ENCODE measurements around the gene TDRD9.
A peak's percentile ranks its signal among the peaks of the same experiment; 100 is the strongest.
"Not testable (repeated sequence)": the region's sequence is repeated elsewhere in the genome, so short reads cannot be mapped to it uniquely, and the experiment has no call there.

The TDRD9 gene

GRCh38 chr14:103905842-103906456 lies 22.3 kb upstream of the TDRD9 start:
- no peaks in the 10 kb centered on the region for H3K9me3 ChIP-seq (ENCODE audit: control insufficient read depth in 1 of 2, low read length in 2 of 2)
- no peak overlapping the region for H3K9ac ChIP-seq (ENCODE audit: low read depth in 1 of 2, low read length in 2 of 2)
- no peaks in the 10 kb centered on the region for H3K27me3 ChIP-seq (ENCODE audit: control insufficient read depth in 1 of 2, insufficient read depth in 2 of 2, low read length in 2 of 2)
- H3K4me1 ChIP-seq (ENCODE audit: control insufficient read depth in 1 of 2, insufficient read depth in 2 of 2, low read length in 2 of 2): peaks cover 6 to 9% of the 10 kb centered on the region in 2 donors
- H3K36me3 ChIP-seq (ENCODE audit: control insufficient read depth in 1 of 2, insufficient read depth in 2 of 2, low read length in 2 of 2): peaks cover 0 to 8% of the 10 kb centered on the region in 2 donors
- H3K27ac ChIP-seq (ENCODE audit: low read depth, low read length): no peak overlapping the region
- no peak overlapping the region for H3K4me3 ChIP-seq (ENCODE audit: low read depth in 1 of 2, low read length in 2 of 2)

GRCh38 chr14:103908580-103908979 lies 19.7 kb upstream of the TDRD9 start:
- H3K4me1 ChIP-seq (ENCODE audit: control insufficient read depth in 1 of 2, insufficient read depth in 2 of 2, low read length in 2 of 2): peaks cover 6 to 9% of the 10 kb centered on the region in 2 donors
- H3K27me3 ChIP-seq (ENCODE audit: control insufficient read depth in 1 of 2, insufficient read depth in 2 of 2, low read length in 2 of 2): no peaks in the 10 kb centered on the region
- H3K36me3 ChIP-seq (ENCODE audit: control insufficient read depth in 1 of 2, insufficient read depth in 2 of 2, low read length in 2 of 2): peaks cover 14 to 30% of the 10 kb centered on the region in 2 donors
- no peak overlapping the region for H3K4me3 ChIP-seq (ENCODE audit: low read depth in 1 of 2, low read length in 2 of 2)
- H3K9ac ChIP-seq (ENCODE audit: low read depth in 1 of 2, low read length in 2 of 2): no peak overlapping the region
- H3K27ac ChIP-seq (ENCODE audit: low read depth, low read length): no peak overlapping the region
- no peaks in the 10 kb centered on the region for H3K9me3 ChIP-seq (ENCODE audit: control insufficient read depth in 1 of 2, low read length in 2 of 2)

DNA sequence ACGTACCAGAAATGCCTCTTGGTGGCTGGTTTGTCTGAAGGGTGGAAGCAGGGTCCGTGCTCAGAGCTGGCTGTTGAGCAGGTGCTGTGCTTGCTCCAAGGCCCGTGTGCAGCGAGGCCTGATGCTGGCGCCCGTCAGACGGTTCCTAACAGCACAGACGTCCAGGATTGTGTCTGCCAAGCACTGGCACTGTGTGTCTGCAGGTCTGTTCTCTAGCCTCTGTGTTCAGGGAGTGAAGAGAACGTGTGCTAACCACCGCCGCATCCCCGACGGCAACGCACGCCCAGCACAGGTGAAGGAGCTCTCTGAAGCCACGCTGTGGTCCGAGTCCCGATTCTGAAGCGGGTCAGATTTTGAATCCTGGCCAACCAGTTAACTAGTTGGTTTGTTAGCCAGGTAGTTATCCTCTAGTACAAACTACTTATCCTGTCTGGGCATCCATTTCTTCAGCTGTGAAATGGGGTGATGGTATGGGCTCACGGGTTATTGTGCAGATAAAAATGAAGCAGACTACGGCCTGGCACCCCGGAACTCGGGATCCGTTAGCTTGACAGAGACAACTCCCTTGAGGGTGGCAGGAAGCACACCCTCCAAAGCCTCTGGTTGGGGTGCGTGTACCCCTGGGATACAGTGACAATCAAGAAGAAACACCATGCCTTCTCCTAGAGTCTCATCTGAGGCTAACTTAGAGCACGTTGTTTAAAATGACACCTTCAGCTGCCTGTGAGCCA lies 18.6 kb upstream of the TDRD9 start:
- Histone ChIP-seq H3K36me3 (ENCODE audit: control insufficient read depth in 1 of 2, insufficient read depth in 2 of 2, low read length in 2 of 2) (peaks cover 19 to 41% of the 10 kb centered on the region in 2 donors), H3K27me3 (ENCODE audit: control insufficient read depth in 1 of 2, insufficient read depth in 2 of 2, low read length in 2 of 2) (no peaks in the 10 kb centered on the region), H3K4me3 (ENCODE audit: low read depth in 1 of 2, low read length in 2 of 2) (peak overlapping the region; percentile 44 to 59), H3K4me1 (ENCODE audit: control insufficient read depth in 1 of 2, insufficient read depth in 2 of 2, low read length in 2 of 2) (peaks cover 6 to 9% of the 10 kb centered on the region in 2 donors), H3K9ac (ENCODE audit: low read depth in 1 of 2, low read length in 2 of 2) (peak overlapping the region in 1 of 2 donors; percentile 64), H3K27ac (ENCODE audit: low read depth, low read length) (no peak overlapping the region), H3K9me3 (ENCODE audit: control insufficient read depth in 1 of 2, low read length in 2 of 2) (no peaks in the 10 kb centered on the region)

GRCh38 chr14:103910262-103910935 lies 17.9 kb upstream of the TDRD9 start:
- Histone ChIP-seq H3K27me3 (ENCODE audit: control insufficient read depth in 1 of 2, insufficient read depth in 2 of 2, low read length in 2 of 2) (no peaks in the 10 kb centered on the region), H3K9me3 (ENCODE audit: control insufficient read depth in 1 of 2, low read length in 2 of 2) (no peaks in the 10 kb centered on the region), H3K4me3 (ENCODE audit: low read depth in 1 of 2, low read length in 2 of 2) (peak overlapping the region; percentile 44 to 59), H3K9ac (ENCODE audit: low read depth in 1 of 2, low read length in 2 of 2) (peak overlapping the region in 1 of 2 donors; percentile 64), H3K4me1 (ENCODE audit: control insufficient read depth in 1 of 2, insufficient read depth in 2 of 2, low read length in 2 of 2) (peaks cover 6 to 9% of the 10 kb centered on the region in 2 donors), H3K36me3 (ENCODE audit: control insufficient read depth in 1 of 2, insufficient read depth in 2 of 2, low read length in 2 of 2) (peaks cover 19 to 43% of the 10 kb centered on the region in 2 donors), H3K27ac (ENCODE audit: low read depth, low read length) (no peak overlapping the region)

DNA sequence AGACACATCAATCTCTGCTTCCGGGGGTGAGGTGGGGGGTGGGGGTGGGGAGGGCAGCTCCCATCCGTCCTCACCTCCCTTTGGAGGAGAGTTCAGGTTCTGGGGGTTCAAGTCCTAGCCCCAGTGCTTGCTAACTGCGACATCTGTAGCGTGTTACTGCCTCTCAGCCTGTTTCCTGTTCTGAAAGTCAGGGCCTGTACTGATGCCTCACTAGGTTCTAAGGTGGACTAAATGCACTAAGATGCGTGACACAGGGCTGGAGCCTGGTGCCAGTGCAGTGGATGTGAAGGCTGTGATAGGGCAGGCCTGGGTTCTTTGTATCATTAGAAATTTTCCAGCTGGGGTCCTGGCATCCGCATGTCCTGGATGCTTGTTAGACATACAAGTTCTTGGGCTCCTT lies 17.3 kb upstream of the TDRD9 start:
- Histone ChIP-seq H3K4me1 (ENCODE audit: control insufficient read depth in 1 of 2, insufficient read depth in 2 of 2, low read length in 2 of 2) (peaks cover 6 to 9% of the 10 kb centered on the region in 2 donors), H3K9ac (ENCODE audit: low read depth in 1 of 2, low read length in 2 of 2) (no peak overlapping the region), H3K9me3 (ENCODE audit: control insufficient read depth in 1 of 2, low read length in 2 of 2) (no peaks in the 10 kb centered on the region), H3K27me3 (ENCODE audit: control insufficient read depth in 1 of 2, insufficient read depth in 2 of 2, low read length in 2 of 2) (no peaks in the 10 kb centered on the region), H3K36me3 (ENCODE audit: control insufficient read depth in 1 of 2, insufficient read depth in 2 of 2, low read length in 2 of 2) (peaks cover 19 to 43% of the 10 kb centered on the region in 2 donors), H3K4me3 (ENCODE audit: low read depth in 1 of 2, low read length in 2 of 2) (no peak overlapping the region), H3K27ac (ENCODE audit: low read depth, low read length) (no peak overlapping the region)

- no peaks in the 10 kb centered on the region for H3K9me3 ChIP-seq (ENCODE audit: control insufficient read depth in 1 of 2, low read length in 2 of 2)
- no peak overlapping the region for H3K4me3 ChIP-seq (ENCODE audit: low read depth in 1 of 2, low read length in 2 of 2)
- peaks cover 23 to 50% of the 10 kb centered on the region in 2 donors for H3K36me3 ChIP-seq (ENCODE audit: control insufficient read depth in 1 of 2, insufficient read depth in 2 of 2, low read length in 2 of 2)
- no peak overlapping the region for H3K27ac ChIP-seq (ENCODE audit: low read depth, low read length)
- H3K4me1 ChIP-seq (ENCODE audit: control insufficient read depth in 1 of 2, insufficient read depth in 2 of 2, low read length in 2 of 2): peaks cover 0 to 4% of the 10 kb centered on the region in 2 donors
- no peaks in the 10 kb centered on the region for H3K27me3 ChIP-seq (ENCODE audit: control insufficient read depth in 1 of 2, insufficient read depth in 2 of 2, low read length in 2 of 2)
- H3K9ac ChIP-seq (ENCODE audit: low read depth in 1 of 2, low read length in 2 of 2): no peak overlapping the region
These were observed 12.6 kb upstream of the TDRD9 start for GRCh38 chr14:103915616-103916015.

- H3K4me1 ChIP-seq (ENCODE audit: control insufficient read depth in 1 of 2, insufficient read depth in 2 of 2, low read length in 2 of 2): peaks cover 0 to 7% of the 10 kb centered on the region in 2 donors
- no peak overlapping the region for H3K27ac ChIP-seq (ENCODE audit: low read depth, low read length)
- no peak overlapping the region for H3K4me3 ChIP-seq (ENCODE audit: low read depth in 1 of 2, low read length in 2 of 2)
- H3K27me3 ChIP-seq (ENCODE audit: control insufficient read depth in 1 of 2, insufficient read depth in 2 of 2, low read length in 2 of 2): no peaks in the 10 kb centered on the region
- H3K9ac ChIP-seq (ENCODE audit: low read depth in 1 of 2, low read length in 2 of 2): no peak overlapping the region
- H3K9me3 ChIP-seq (ENCODE audit: control insufficient read depth in 1 of 2, low read length in 2 of 2): no peaks in the 10 kb centered on the region
- H3K36me3 ChIP-seq (ENCODE audit: control insufficient read depth in 1 of 2, insufficient read depth in 2 of 2, low read length in 2 of 2): peaks cover 20 to 44% of the 10 kb centered on the region in 2 donors
These were observed 11.5 kb upstream of the TDRD9 start for GRCh38 chr14:103916636-103917262.

DNA sequence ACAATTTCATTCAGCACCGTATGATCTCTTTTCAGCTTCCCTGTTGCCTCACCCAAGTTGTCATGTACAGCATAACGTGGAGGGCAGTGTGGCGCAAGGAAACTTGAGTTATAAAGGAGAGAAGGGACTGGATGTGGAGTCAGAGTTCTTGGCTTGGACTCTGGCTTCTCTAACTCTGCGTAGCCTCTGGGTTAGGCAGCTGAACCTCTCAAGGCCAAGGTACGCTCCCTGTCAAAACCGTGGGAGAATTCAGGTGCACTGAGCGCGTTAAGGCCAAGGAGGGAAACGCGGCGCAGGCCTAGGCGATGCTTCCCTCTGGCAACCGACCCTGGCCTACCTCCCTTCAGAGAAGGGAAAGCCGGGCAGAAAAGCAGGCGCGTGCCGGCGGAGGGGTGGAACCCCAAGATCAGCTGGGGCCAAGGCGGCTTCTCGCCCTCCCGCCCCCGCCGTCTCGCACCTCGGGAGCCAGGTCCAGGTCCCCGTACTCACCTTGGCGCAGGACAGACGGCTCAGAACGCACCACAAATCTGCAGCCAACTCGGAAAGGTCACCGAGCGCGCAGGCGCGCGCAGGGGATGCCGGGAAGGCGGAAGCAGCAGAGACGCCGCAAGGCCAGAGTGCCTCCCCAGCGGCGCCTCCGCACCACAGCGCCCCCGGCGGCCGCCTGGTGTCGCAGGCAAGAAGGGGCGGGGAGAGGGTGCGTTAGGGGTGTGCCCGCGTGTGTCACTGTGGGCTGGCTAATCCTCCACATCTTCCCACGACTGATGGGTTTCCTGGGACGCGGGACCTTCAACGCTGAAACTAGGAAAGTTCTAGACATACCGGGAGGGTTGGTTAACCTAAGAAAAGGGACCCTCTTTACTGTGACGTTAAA lies 7.0 kb upstream of the TDRD9 start:
- Histone ChIP-seq H3K36me3 (ENCODE audit: control insufficient read depth in 1 of 2, insufficient read depth in 2 of 2, low read length in 2 of 2) (peaks cover 5 to 15% of the 10 kb centered on the region in 2 donors), H3K27ac (ENCODE audit: low read depth, low read length) (peak overlapping the region; percentile 77), H3K27me3 (ENCODE audit: control insufficient read depth in 1 of 2, insufficient read depth in 2 of 2, low read length in 2 of 2) (no peaks in the 10 kb centered on the region), H3K9ac (ENCODE audit: low read depth in 1 of 2, low read length in 2 of 2) (peak overlapping the region; percentile 63 to 84), H3K9me3 (ENCODE audit: control insufficient read depth in 1 of 2, low read length in 2 of 2) (no peaks in the 10 kb centered on the region), H3K4me1 (ENCODE audit: control insufficient read depth in 1 of 2, insufficient read depth in 2 of 2, low read length in 2 of 2) (peaks cover 0 to 8% of the 10 kb centered on the region in 2 donors), H3K4me3 (ENCODE audit: low read depth in 1 of 2, low read length in 2 of 2) (peak overlapping the region; percentile 74 to 90)

DNA sequence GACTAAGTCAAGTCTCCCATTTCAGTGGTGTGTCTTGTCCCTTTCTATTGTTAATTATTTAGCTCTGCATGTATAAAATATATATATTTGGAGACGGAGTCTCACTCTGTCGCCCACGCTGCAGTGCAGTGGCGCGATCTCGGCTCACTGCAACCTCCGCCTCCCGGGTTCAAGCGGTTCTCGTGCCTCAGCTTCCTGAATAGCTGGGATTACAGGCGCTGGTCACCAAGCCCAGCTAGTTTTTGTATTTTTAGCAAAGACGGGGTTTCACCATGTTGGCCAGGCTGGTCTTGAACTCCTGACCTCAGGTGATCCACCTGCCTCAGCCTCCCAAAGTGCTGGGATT lies 6.4 kb upstream of the TDRD9 start:
- H3K9me3 ChIP-seq (ENCODE audit: control insufficient read depth in 1 of 2, low read length in 2 of 2); H3K27ac ChIP-seq (ENCODE audit: low read depth, low read length); H3K9ac ChIP-seq (ENCODE audit: low read depth in 1 of 2, low read length in 2 of 2); H3K4me1 ChIP-seq (ENCODE audit: control insufficient read depth in 1 of 2, insufficient read depth in 2 of 2, low read length in 2 of 2); H3K27me3 ChIP-seq (ENCODE audit: control insufficient read depth in 1 of 2, insufficient read depth in 2 of 2, low read length in 2 of 2); H3K36me3 ChIP-seq (ENCODE audit: control insufficient read depth in 1 of 2, insufficient read depth in 2 of 2, low read length in 2 of 2): not testable (repeated sequence)
- peak overlapping the region; percentile 74 to 90 for H3K4me3 ChIP-seq (ENCODE audit: low read depth in 1 of 2, low read length in 2 of 2)

Data from duodenal mucosa (tissue), 2 donors.